ES-I3 (cell line): ENCODE results near the gene MRPS2.
"Not testable (repeated sequence)": the region's sequence is repeated elsewhere in the genome, so short reads cannot be mapped to it uniquely, and the experiment has no call there.

ENCODE experiments used
- H3K36me3 ChIP-seq: 2 replicates; pipeline ENCODE4 v1.6.1; 2013; ENCODE audit warnings: mild to moderate bottlenecking, low read length, control low read depth, moderate library complexity; ENCODE audit not compliant: insufficient read depth
- H3K4me1 ChIP-seq: 2 replicates; pipeline ENCODE4 v1.6.1; 2013; ENCODE audit warnings: mild to moderate bottlenecking, control low read depth, low read length; ENCODE audit not compliant: insufficient read depth
- H3K9ac ChIP-seq: 2 replicates; pipeline ENCODE4 v1.6.1; 2013; ENCODE audit warnings: low read depth, mild to moderate bottlenecking, low read length, moderate library complexity
- H3K9me3 ChIP-seq: 2 replicates; pipeline ENCODE4 v1.6.1; 2013; ENCODE audit warnings: mild to moderate bottlenecking, low read length, moderate library complexity; ENCODE audit not compliant: control insufficient read depth, insufficient read depth

MRPS2 gene

GRCh38 chr9:135522931-135523330, 22.4 kb downstream of the MRPS2 start:
- H3K4me1 ChIP-seq, result peaks cover 12% of the 10 kb centered on the region; the same call in 1 of the 2 replicates
- H3K9ac ChIP-seq, result no peak overlapping the region
- no peaks in the 10 kb centered on the region for H3K9me3 ChIP-seq
- H3K36me3 ChIP-seq, result no peaks in the 10 kb centered on the region

GRCh38 chr9:135523521-135524129, 23.1 kb downstream of the MRPS2 start:
- H3K9ac ChIP-seq, result no peak overlapping the region
- H3K36me3 ChIP-seq, result no peaks in the 10 kb centered on the region
- peaks cover 12% of the 10 kb centered on the region; the same call in 1 of the 2 replicates for H3K4me1 ChIP-seq
- no peaks in the 10 kb centered on the region for H3K9me3 ChIP-seq

GRCh38 chr9:135524130-135524861, 23.8 kb downstream of the MRPS2 start:
- Histone ChIP-seq H3K36me3 (no peaks in the 10 kb centered on the region), H3K9me3 (no peaks in the 10 kb centered on the region), H3K9ac (no peak overlapping the region), H3K4me1 (peaks cover 12% of the 10 kb centered on the region; the same call in 1 of the 2 replicates)

- peaks cover 12% of the 10 kb centered on the region; the same call in 1 of the 2 replicates for H3K4me1 ChIP-seq
- H3K9me3 ChIP-seq, result no peaks in the 10 kb centered on the region
- no peaks in the 10 kb centered on the region for H3K36me3 ChIP-seq
These were observed 25.0 kb downstream of the MRPS2 start for GRCh38 chr9:135525241-135526088.

GRCh38 chr9:135526089-135526729, 25.7 kb downstream of the MRPS2 start:
- Histone ChIP-seq H3K9me3 (no peaks in the 10 kb centered on the region), H3K4me1 (peaks cover 12% of the 10 kb centered on the region; the same call in 1 of the 2 replicates), H3K9ac (no peak overlapping the region), H3K36me3 (no peaks in the 10 kb centered on the region)

More at GRCh38 chr9:135525241-135526088, 25.0 kb downstream of the MRPS2 start:
- H3K9ac ChIP-seq, result no peak overlapping the region

GRCh38 chr9:135526730-135527571, 26.5 kb downstream of the MRPS2 start:
- peak overlapping the region; percentile 2; the same call in 1 of the 2 replicates for H3K9ac ChIP-seq
- H3K36me3 ChIP-seq, result no peaks in the 10 kb centered on the region
- H3K4me1 ChIP-seq, result peaks cover 12% of the 10 kb centered on the region; the same call in 1 of the 2 replicates
- no peaks in the 10 kb centered on the region for H3K9me3 ChIP-seq

GRCh38 chr9:135528842-135529435, 28.5 kb downstream of the MRPS2 start:
- H3K36me3 ChIP-seq, H3K4me1 ChIP-seq, H3K9ac ChIP-seq, H3K9me3 ChIP-seq: not testable (repeated sequence)

GRCh38 chr9:135530146-135530545, 29.7 kb downstream of the MRPS2 start:
- Histone ChIP-seq H3K4me1 (peaks cover 6% of the 10 kb centered on the region; the same call in 1 of the 2 replicates), H3K9ac (no peak overlapping the region), H3K9me3 (no peaks in the 10 kb centered on the region), H3K36me3 (no peaks in the 10 kb centered on the region)

GRCh38 chr9:135531096-135531495, 30.6 kb downstream of the MRPS2 start:
- H3K9me3 ChIP-seq, result no peaks in the 10 kb centered on the region
- no peaks in the 10 kb centered on the region for H3K36me3 ChIP-seq
- H3K4me1 ChIP-seq, result peaks cover 6% of the 10 kb centered on the region; the same call in 1 of the 2 replicates
- no peak overlapping the region for H3K9ac ChIP-seq

- Histone ChIP-seq H3K9ac (no peak overlapping the region), H3K4me1 (no peaks in the 10 kb centered on the region)
These were observed 32.6 kb downstream of the MRPS2 start for GRCh38 chr9:135533113-135533512.

GRCh38 chr9:135533674-135534073, 33.2 kb downstream of the MRPS2 start:
- no peaks in the 10 kb centered on the region for H3K36me3 ChIP-seq
- H3K9ac ChIP-seq, result no peak overlapping the region
- H3K4me1 ChIP-seq, result no peaks in the 10 kb centered on the region
- no peaks in the 10 kb centered on the region for H3K9me3 ChIP-seq

More at GRCh38 chr9:135533113-135533512, 32.6 kb downstream of the MRPS2 start:
- H3K9me3 ChIP-seq, result no peaks in the 10 kb centered on the region
- no peaks in the 10 kb centered on the region for H3K36me3 ChIP-seq

GRCh38 chr9:135534192-135534711, 33.8 kb downstream of the MRPS2 start:
- H3K4me1 ChIP-seq, H3K9me3 ChIP-seq, H3K9ac ChIP-seq, H3K36me3 ChIP-seq: not testable (repeated sequence)

GRCh38 chr9:135534826-135535225, 34.3 kb downstream of the MRPS2 start:
- H3K36me3 ChIP-seq, H3K9me3 ChIP-seq, H3K4me1 ChIP-seq, H3K9ac ChIP-seq: not testable (repeated sequence)
